Left lung (tissue), 10 donors: ENCODE results near the gene DKKL1. TPM values are rescaled to one million over a fixed set of nuclear protein-coding genes. Genes with fewer than 3 reads are reported as not detected.
A peak's percentile ranks its signal among the peaks of the same experiment; 100 is the strongest.

Source experiments
- ATAC-seq: fragments of 200-7000 bp; cut with Tn5 transposase; one replicate; pipeline ENCODE4 v1.9.1; 2020; ENCODE audit warnings: moderate library complexity
- DNase-seq, 4 donors: peaks; one replicate each; pipeline ENCODE4 v3.0.0-alpha.2; 2013 to 2020
- H3K27ac ChIP-seq, 2 donors: fragments of 200-600 bp; sonication (generic) in 1 of 2; one replicate each; pipeline versions ENCODE4 v1.5.0 to v1.8.0; 2020 to 2021
- H3K27me3 ChIP-seq, 2 donors: fragments of 200-600 bp; sonication (generic) in 1 of 2; one replicate each; pipeline versions ENCODE4 v1.5.0 to v1.8.0; 2020 to 2021
- H3K36me3 ChIP-seq, 2 donors: fragments of 200-600 bp; sonication (generic) in 1 of 2; one replicate each; pipeline versions ENCODE4 v1.5.0 to v1.8.0; 2020 to 2021
- H3K4me1 ChIP-seq, 2 donors: fragments of 200-600 bp; one replicate each; pipeline ENCODE4 v1.8.0; 2021
- H3K4me3 ChIP-seq, 2 donors: fragments of 200-600 bp; sonication (generic) in 1 of 2; one replicate each; pipeline versions ENCODE4 v1.5.0 to v1.8.0; 2020 to 2021; ENCODE audit warnings: mild to moderate bottlenecking in 1 of 2
- H3K9me3 ChIP-seq, 2 donors: fragments of 200-600 bp; sonication (generic) in 1 of 2; one replicate each; pipeline versions ENCODE4 v1.5.0 to v1.8.0; 2020 to 2021
- intact Hi-C, 2 donors: fragments of 100-400 bp; cut with DNase I; formaldehyde crosslinking; loops; one replicate each; pipeline versions ENCODE4 v1.11.2 to v1.14.2; 2022
- polyA plus RNA-seq, 6 donors: library from polyadenylated mRNA; unstranded; fragments of 120-200 nt; gene quantifications; one replicate each; pipeline ENCODE4 v1.2.1, GENCODE V29; 2013; ENCODE audit not compliant: insufficient read length in 6 of 6
- total RNA-seq, 2 donors: library from RNA; stranded (reverse); fragmentation: NEBNext Ultra II Directional; extraction: Animal tissue kit (Norgen Biotek cat#: 25700); gene quantifications; one replicate each; pipeline ENCODE4 v1.2.1, GENCODE V29; 2021
- TF ChIP-seq, protein P1 (sequence below), 2 donors: fragments of 200-600 bp; sonication (generic) in 1 of 2; IDR thresholded peaks; one replicate each; pipeline versions ENCODE4 v1.5.0 to v1.8.0; 2021; ENCODE audit warnings: antibody characterized with exemption in 2 of 2
- donor health status: DM: no; HTN: yes; CAD: no.
- donor health status: DM: no; HTN: no; CAD: no.

DKKL1 gene
- total and polyA plus RNA-seq, 8 donors = 1.0 to 5.5 (median 4.2) TPM; not detected in 1

DNA sequence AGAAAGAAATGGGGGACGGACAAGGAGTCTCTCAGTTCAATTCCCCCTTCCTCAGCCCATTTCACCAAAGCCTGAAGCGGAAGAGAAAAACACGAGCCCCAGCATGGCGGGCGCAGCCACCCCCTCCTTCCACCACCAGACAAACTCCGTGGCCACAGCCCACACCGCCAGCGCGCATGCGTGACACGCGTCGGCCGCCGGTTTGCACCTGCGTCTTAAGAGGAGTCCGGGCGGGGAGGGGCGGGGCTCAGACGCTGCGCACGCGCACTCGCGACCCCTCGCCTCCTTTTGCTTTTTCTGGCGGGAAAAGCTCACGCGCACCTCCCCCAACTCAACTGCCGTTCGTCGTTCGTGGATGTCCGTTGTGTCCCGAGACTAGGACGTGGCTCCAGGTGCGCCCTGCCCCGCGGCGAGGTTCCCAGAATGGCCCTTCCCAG, 24.3 kb downstream of the DKKL1 start, which contains the start of gene KASH5:
TSS of gene KASH5 (plus strand) at position 314 of the 437 bp plus-strand sequence. CDS start 2,635 bp downstream, outside the sequence.
- Histone ChIP-seq H3K27ac (no peak within 1 kb of the TSS), H3K9me3 (peaks cover 0 to under 1% of the 10 kb centered on the region in 2 donors), H3K4me3 (peak within 1 kb of the TSS; percentile 9 to 23), H3K27me3 (peaks cover 0 to 16% of the 10 kb centered on the region in 2 donors), H3K4me1 (no peaks in the 10 kb centered on the region), H3K36me3 (no peaks in the 10 kb centered on the region)
- TF ChIP-seq, protein P1, sequence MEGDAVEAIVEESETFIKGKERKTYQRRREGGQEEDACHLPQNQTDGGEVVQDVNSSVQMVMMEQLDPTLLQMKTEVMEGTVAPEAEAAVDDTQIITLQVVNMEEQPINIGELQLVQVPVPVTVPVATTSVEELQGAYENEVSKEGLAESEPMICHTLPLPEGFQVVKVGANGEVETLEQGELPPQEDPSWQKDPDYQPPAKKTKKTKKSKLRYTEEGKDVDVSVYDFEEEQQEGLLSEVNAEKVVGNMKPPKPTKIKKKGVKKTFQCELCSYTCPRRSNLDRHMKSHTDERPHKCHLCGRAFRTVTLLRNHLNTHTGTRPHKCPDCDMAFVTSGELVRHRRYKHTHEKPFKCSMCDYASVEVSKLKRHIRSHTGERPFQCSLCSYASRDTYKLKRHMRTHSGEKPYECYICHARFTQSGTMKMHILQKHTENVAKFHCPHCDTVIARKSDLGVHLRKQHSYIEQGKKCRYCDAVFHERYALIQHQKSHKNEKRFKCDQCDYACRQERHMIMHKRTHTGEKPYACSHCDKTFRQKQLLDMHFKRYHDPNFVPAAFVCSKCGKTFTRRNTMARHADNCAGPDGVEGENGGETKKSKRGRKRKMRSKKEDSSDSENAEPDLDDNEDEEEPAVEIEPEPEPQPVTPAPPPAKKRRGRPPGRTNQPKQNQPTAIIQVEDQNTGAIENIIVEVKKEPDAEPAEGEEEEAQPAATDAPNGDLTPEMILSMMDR (IDR thresholded peaks at IDR 0.05) = no peak
- intact Hi-C loops = no loop called here
- ATAC-seq = peak; percentile 77
- DNase-seq = peak in 3 of 4 donors; percentile 65 to 94 (median 89)

DNA sequence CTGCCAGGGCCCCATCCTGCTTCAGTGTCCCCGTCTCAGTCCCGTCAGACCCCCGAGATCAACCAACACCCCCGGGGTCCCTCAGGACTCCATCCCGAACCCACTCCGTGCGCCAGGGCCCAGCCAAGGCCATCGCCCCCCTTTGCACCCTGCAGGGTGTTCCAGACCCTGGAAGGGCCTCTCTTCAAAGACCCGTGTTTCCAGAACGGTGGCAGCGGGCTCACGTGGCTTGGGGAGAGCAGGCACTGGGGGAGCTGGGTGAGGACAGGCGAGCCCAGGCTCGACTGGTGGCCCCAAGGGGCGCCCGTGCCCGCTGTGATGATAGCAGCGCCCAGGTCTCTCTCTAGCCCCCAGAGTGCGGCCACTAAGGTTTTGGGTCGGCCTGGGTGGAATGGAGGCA, 25.7 kb downstream of the DKKL1 start:
- intact Hi-C loops = no loop called here
- no peak for ATAC-seq
- DNase-seq = no peak
- TF ChIP-seq, protein P1 (IDR thresholded peaks at IDR 0.05) = no peak
- H3K27me3 ChIP-seq = peaks cover 0 to 22% of the 10 kb centered on the region in 2 donors
- H3K36me3 ChIP-seq = no peaks in the 10 kb centered on the region
- no peak overlapping the region for H3K4me3 ChIP-seq
- H3K4me1 ChIP-seq = no peaks in the 10 kb centered on the region
- no peaks in the 10 kb centered on the region for H3K9me3 ChIP-seq
- no peak overlapping the region for H3K27ac ChIP-seq

DNA sequence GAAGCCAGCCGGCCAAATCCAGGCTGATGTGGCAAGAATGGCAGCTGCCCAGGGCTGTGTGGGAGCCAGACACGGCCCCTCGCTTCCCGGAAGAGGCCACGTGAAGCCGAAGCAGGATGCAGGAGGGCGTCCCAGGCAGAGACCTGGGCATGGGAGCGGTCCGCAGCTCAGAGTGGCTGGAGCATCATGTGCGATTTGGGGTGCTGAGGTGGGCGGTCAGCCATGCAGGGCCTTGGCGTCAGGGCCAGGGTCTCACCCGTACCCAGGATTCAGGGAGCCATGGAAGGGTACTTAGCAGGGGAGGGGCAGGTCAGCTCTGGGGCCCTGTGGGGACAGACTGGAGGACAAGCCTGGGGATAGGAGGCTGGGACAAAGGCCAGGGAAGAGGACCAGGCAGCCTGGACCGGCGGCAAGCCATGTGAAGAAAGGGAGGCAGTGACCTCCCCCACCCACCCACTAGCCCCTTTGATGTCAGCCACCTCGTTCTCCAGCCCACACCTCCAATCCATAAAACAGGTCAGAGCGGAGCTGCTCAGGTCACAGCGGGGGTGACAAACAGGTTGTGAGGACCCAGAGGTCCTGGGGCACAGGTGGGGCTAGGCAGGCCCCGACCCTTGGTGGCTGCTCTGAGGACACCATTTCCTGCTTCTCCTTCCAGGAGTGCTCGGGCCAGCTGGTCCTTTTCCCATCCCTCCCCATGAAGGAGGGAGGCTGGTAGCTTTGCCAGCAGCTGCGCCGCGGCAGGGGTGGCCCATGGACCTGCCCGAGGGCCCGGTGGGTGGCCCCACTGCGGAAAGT, 26.7 kb downstream of the DKKL1 start:
- ATAC-seq (no peak), DNase-seq (no peak)
- Histone ChIP-seq H3K27me3 (peaks cover 0 to 24% of the 10 kb centered on the region in 2 donors), H3K4me3 (no peak overlapping the region), H3K9me3 (no peaks in the 10 kb centered on the region), H3K36me3 (no peaks in the 10 kb centered on the region), H3K27ac (no peak overlapping the region), H3K4me1 (no peaks in the 10 kb centered on the region)
- intact Hi-C loops = loop anchor here in 1 of 2 donors (5.0 kb wide), 1 partner anchor 52 kb away; the partner anchor contains the start of gene SLC17A7
- TF ChIP-seq, protein P1 (IDR thresholded peaks at IDR 0.05) = no peak

DNA sequence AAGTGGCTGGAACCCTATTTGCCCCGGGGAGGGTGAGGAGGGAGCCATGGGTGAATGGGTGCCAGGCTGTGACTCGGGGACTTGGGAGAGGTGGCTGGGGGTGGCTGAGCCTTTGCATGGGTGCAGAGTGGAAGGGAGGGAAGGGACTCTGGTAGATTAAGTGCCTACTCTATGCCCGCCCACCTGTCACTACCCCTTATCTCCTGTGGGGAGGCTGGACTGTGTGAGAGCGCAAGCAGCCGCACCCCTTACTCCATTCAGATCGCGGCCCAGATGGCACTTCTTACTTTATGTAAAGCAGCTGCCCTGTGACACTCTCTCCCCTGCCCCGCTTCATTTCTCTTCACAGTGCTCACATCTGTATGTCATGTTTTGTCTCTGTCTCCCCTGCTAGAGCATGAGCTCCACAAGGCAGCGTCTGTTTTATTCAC, 27.3 kb downstream of the DKKL1 start:
- no peak overlapping the region for H3K27ac ChIP-seq
- intact Hi-C loops = loop anchor here in 1 of 2 donors (5.0 kb wide), 1 partner anchor 51 kb away; the partner anchor contains the start of gene SLC17A7
- TF ChIP-seq, protein P1 (IDR thresholded peaks at IDR 0.05) = no peak
- H3K9me3 ChIP-seq = no peaks in the 10 kb centered on the region
- H3K4me3 ChIP-seq = no peak overlapping the region
- no peaks in the 10 kb centered on the region for H3K4me1 ChIP-seq
- ATAC-seq = no peak
- H3K27me3 ChIP-seq = peaks cover 0 to 21% of the 10 kb centered on the region in 2 donors
- no peaks in the 10 kb centered on the region for H3K36me3 ChIP-seq
- no peak for DNase-seq
